Mesendoderm (in vitro differentiated cells): ENCODE data around the gene PTPRG.

Experiments used
- DNase-seq: peaks from one replicate; pipeline ENCODE4 v3.0.0; 2013
- H2AK5ac ChIP-seq: 2 replicates; pipeline ENCODE4 v1.6.1; 2013; ENCODE audit warnings: low read length, inconsistent platforms
- H2BK120ac ChIP-seq: 2 replicates; pipeline ENCODE4 v1.6.1; 2013; ENCODE audit warnings: low read depth, mild to moderate bottlenecking, low read length, moderate library complexity, mixed read lengths
- H2BK15ac ChIP-seq: replicated peaks from 2 replicates; pipeline ENCODE4 v1.6.1; 2013; ENCODE audit warnings: low read depth, mild to moderate bottlenecking, moderate library complexity
- H2BK5ac ChIP-seq: 2 replicates; pipeline ENCODE4 v1.6.1; 2013; ENCODE audit warnings: low read length, inconsistent platforms
- H3K18ac ChIP-seq: 2 replicates; pipeline ENCODE4 v1.6.1; 2013; ENCODE audit warnings: mild to moderate bottlenecking, low read length, mixed read lengths
- H3K23ac ChIP-seq: one replicate; pipeline ENCODE4 v1.6.1; 2013; ENCODE audit warnings: low read length
- H3K27ac ChIP-seq: 2 replicates; pipeline ENCODE4 v1.5.1; 2013; ENCODE audit warnings: low read depth, mild to moderate bottlenecking, inconsistent platforms, low read length, moderate library complexity
- H3K27me3 ChIP-seq: 2 replicates; pipeline ENCODE4 v1.6.1; 2013; ENCODE audit warnings: low read length, control low read depth, mild to moderate bottlenecking, inconsistent platforms; ENCODE audit not compliant: insufficient read depth, poor library complexity
- H3K36me3 ChIP-seq: 2 replicates; pipeline ENCODE4 v1.6.1; 2013; ENCODE audit warnings: low read length, inconsistent platforms; ENCODE audit not compliant: control insufficient read depth, insufficient read depth
- H3K4ac ChIP-seq: one replicate; pipeline ENCODE4 v1.6.1; 2013; ENCODE audit warnings: low read depth, mild to moderate bottlenecking, low read length, moderate library complexity
- H3K4me1 ChIP-seq: 2 replicates; pipeline ENCODE4 v1.6.1; 2013; ENCODE audit warnings: low read depth, low read length, inconsistent platforms; ENCODE audit not compliant: control insufficient read depth
- H3K4me2 ChIP-seq: 2 replicates; pipeline ENCODE4 v1.6.1; 2013; ENCODE audit warnings: low read length
- H3K4me3 ChIP-seq: 2 replicates; pipeline ENCODE4 v1.5.1; 2013; ENCODE audit warnings: mild to moderate bottlenecking, low read length
- H3K56ac ChIP-seq: one replicate; pipeline ENCODE4 v1.6.1; 2013; ENCODE audit warnings: low read length
- H3K79me1 ChIP-seq: 2 replicates; pipeline ENCODE4 v1.6.1; 2013; ENCODE audit warnings: low read length, inconsistent platforms
- H3K79me2 ChIP-seq: 2 replicates; pipeline ENCODE4 v1.6.1; 2013; ENCODE audit warnings: mild to moderate bottlenecking, low read length; ENCODE audit not compliant: control insufficient read depth, insufficient read depth
- H3K9ac ChIP-seq: 2 replicates; pipeline ENCODE4 v1.6.1; 2013; ENCODE audit warnings: low read length, inconsistent platforms
- H4K5ac ChIP-seq: one replicate; pipeline ENCODE4 v1.6.1; 2013; ENCODE audit warnings: low read length
- H4K8ac ChIP-seq: one replicate; pipeline ENCODE4 v1.6.1; 2013; ENCODE audit warnings: low read depth, mild to moderate bottlenecking, control low read depth, low read length, moderate library complexity
- WGBS: extraction: QIAGEN DNeasy Blood & Tissue Kit; methylation state at CpG from one replicate; pipeline ENCODE4 v1.1.7; 2013; ENCODE audit warnings: low lambda C conversion rate, missing lambda C conversion rate; ENCODE audit not compliant: insufficient coverage; ENCODE audit errors: extremely low coverage; 5-methylcytosine and 5-hydroxymethylcytosine counted together

PTPRG gene

GRCh38 chr3:62119139-62119538 is 557.8 kb downstream of the PTPRG start:
- H2BK120ac ChIP-seq = no peak overlapping the region
- no peak overlapping the region for H4K5ac ChIP-seq
- no peak overlapping the region for H3K56ac ChIP-seq
- H2AK5ac ChIP-seq = no peak overlapping the region
- H3K4ac ChIP-seq = no peak overlapping the region
- H3K18ac ChIP-seq = no peak overlapping the region
- no peak overlapping the region for H3K27ac ChIP-seq
- no peak overlapping the region for H3K23ac ChIP-seq
- H3K9ac ChIP-seq = no peak overlapping the region
- H3K4me1 ChIP-seq = no peaks in the 10 kb centered on the region
- no peak overlapping the region for H4K8ac ChIP-seq
- H3K79me1 ChIP-seq = no peaks in the 10 kb centered on the region
- WGBS = no CpG with 5 or more reads among the region's 4 CpGs
- no peaks in the 10 kb centered on the region for H3K36me3 ChIP-seq
- H3K27me3 ChIP-seq = no peaks in the 10 kb centered on the region
- H2BK15ac ChIP-seq = no peak overlapping the region
- no peak overlapping the region for H3K4me2 ChIP-seq
- no peak overlapping the region for H3K4me3 ChIP-seq
- H3K79me2 ChIP-seq = no peaks in the 10 kb centered on the region
- H2BK5ac ChIP-seq = no peak overlapping the region
- DNase-seq = peak; percentile 33

- no CpG with 5 or more reads among the region's 4 CpGs for WGBS
- Histone ChIP-seq H2BK120ac (no peak overlapping the region), H3K23ac (no peak overlapping the region), H3K9ac (no peak overlapping the region), H3K4me1 (no peaks in the 10 kb centered on the region), H3K27me3 (no peaks in the 10 kb centered on the region), H3K79me1 (peaks cover 2% of the 10 kb centered on the region), H3K4me3 (no peak overlapping the region), H2BK15ac (no peak overlapping the region), H2BK5ac (no peak overlapping the region), H3K27ac (no peak overlapping the region), H3K4ac (no peak overlapping the region), H3K4me2 (no peak overlapping the region), H2AK5ac (no peak overlapping the region), H4K8ac (no peak overlapping the region), H3K56ac (no peak overlapping the region), H3K79me2 (no peaks in the 10 kb centered on the region), H3K36me3 (no peaks in the 10 kb centered on the region), H3K18ac (no peak overlapping the region), H4K5ac (no peak overlapping the region)
- DNase-seq = no peak
Observed at GRCh38 chr3:62122819-62123218, 561.4 kb downstream of the PTPRG start.

- no CpG with 5 or more reads among the region's 4 CpGs for WGBS
- H3K79me2 ChIP-seq = no peaks in the 10 kb centered on the region
Observed at GRCh38 chr3:62125380-62125779, 564.0 kb downstream of the PTPRG start.

GRCh38 chr3:62127116-62127515 is 565.7 kb downstream of the PTPRG start:
- no peak overlapping the region for H2BK120ac ChIP-seq
- peaks cover 3% of the 10 kb centered on the region for H3K4me1 ChIP-seq
- no peak overlapping the region for H3K4me3 ChIP-seq
- no peak overlapping the region for H4K8ac ChIP-seq
- H3K27ac ChIP-seq = no peak overlapping the region
- no peak overlapping the region for H3K18ac ChIP-seq
- H3K56ac ChIP-seq = no peak overlapping the region
- no peak overlapping the region for H3K23ac ChIP-seq
- H3K79me1 ChIP-seq = peaks cover 2% of the 10 kb centered on the region
- H3K36me3 ChIP-seq = no peaks in the 10 kb centered on the region
- H3K27me3 ChIP-seq = no peaks in the 10 kb centered on the region
- no peak for DNase-seq
- no peak overlapping the region for H2BK15ac ChIP-seq
- H2BK5ac ChIP-seq = no peak overlapping the region
- H2AK5ac ChIP-seq = no peak overlapping the region
- WGBS = no CpG with 5 or more reads among the region's 3 CpGs
- H3K9ac ChIP-seq = no peak overlapping the region
- no peak overlapping the region for H3K4me2 ChIP-seq
- no peak overlapping the region for H4K5ac ChIP-seq
- no peaks in the 10 kb centered on the region for H3K79me2 ChIP-seq
- H3K4ac ChIP-seq = no peak overlapping the region

More at GRCh38 chr3:62125380-62125779, 564.0 kb downstream of the PTPRG start:
- Histone ChIP-seq H4K5ac (no peak overlapping the region), H3K79me1 (peaks cover 2% of the 10 kb centered on the region), H2BK15ac (no peak overlapping the region), H3K4ac (no peak overlapping the region), H3K4me3 (no peak overlapping the region), H4K8ac (no peak overlapping the region), H2AK5ac (no peak overlapping the region), H3K56ac (no peak overlapping the region), H3K27me3 (no peaks in the 10 kb centered on the region), H3K27ac (no peak overlapping the region), H2BK120ac (no peak overlapping the region), H3K4me2 (no peak overlapping the region), H2BK5ac (no peak overlapping the region), H3K36me3 (no peaks in the 10 kb centered on the region), H3K9ac (no peak overlapping the region), H3K18ac (no peak overlapping the region), H3K23ac (no peak overlapping the region), H3K4me1 (no peaks in the 10 kb centered on the region)
- DNase-seq = no peak

- Histone ChIP-seq H3K56ac (no peak overlapping the region), H3K4me1 (peaks cover 6% of the 10 kb centered on the region), H3K4me2 (no peak overlapping the region), H2AK5ac (no peak overlapping the region), H2BK120ac (no peak overlapping the region), H2BK15ac (no peak overlapping the region), H3K27me3 (no peaks in the 10 kb centered on the region), H3K36me3 (no peaks in the 10 kb centered on the region), H3K18ac (no peak overlapping the region), H2BK5ac (no peak overlapping the region), H3K79me2 (no peaks in the 10 kb centered on the region), H3K79me1 (peaks cover 2% of the 10 kb centered on the region), H3K4ac (no peak overlapping the region), H4K8ac (no peak overlapping the region), H4K5ac (no peak overlapping the region), H3K27ac (no peak overlapping the region), H3K9ac (no peak overlapping the region), H3K4me3 (no peak overlapping the region), H3K23ac (no peak overlapping the region)
- DNase-seq = no peak
- WGBS = no CpG with 5 or more reads among the region's 5 CpGs
Observed at GRCh38 chr3:62128051-62128450, 566.7 kb downstream of the PTPRG start.

GRCh38 chr3:62128681-62129080 is 567.3 kb downstream of the PTPRG start:
- no peaks in the 10 kb centered on the region for H3K27me3 ChIP-seq
- H3K79me1 ChIP-seq = peaks cover 2% of the 10 kb centered on the region
- H3K4me3 ChIP-seq = no peak overlapping the region
- H3K23ac ChIP-seq = no peak overlapping the region
- no peak overlapping the region for H3K4me2 ChIP-seq
- no peak overlapping the region for H3K4ac ChIP-seq
- H3K56ac ChIP-seq = no peak overlapping the region
- no peak overlapping the region for H2BK15ac ChIP-seq
- H4K8ac ChIP-seq = no peak overlapping the region
- no peak overlapping the region for H3K18ac ChIP-seq
- H3K4me1 ChIP-seq = peaks cover 6% of the 10 kb centered on the region
- DNase-seq = no peak
- no peaks in the 10 kb centered on the region for H3K36me3 ChIP-seq
- no peak overlapping the region for H4K5ac ChIP-seq
- H2AK5ac ChIP-seq = no peak overlapping the region
- H2BK120ac ChIP-seq = no peak overlapping the region
- H2BK5ac ChIP-seq = no peak overlapping the region
- H3K9ac ChIP-seq = no peak overlapping the region
- no peak overlapping the region for H3K27ac ChIP-seq
- no peaks in the 10 kb centered on the region for H3K79me2 ChIP-seq
